Chondrocyte (in vitro differentiated cells): ENCODE measurements around the gene S100A7A. TPM values are rescaled to one million over a fixed set of nuclear protein-coding genes. Genes with fewer than 3 reads are reported as not detected.

Source experiments
- DNase-seq: peaks from one replicate; pipeline ENCODE4 v3.0.0; 2021; ENCODE audit warnings: mixed read lengths, low spot score
- H3K27ac Mint-ChIP-seq: one replicate; pipeline ENCODE4 v1.8.0; 2021; ENCODE audit warnings: mild to moderate bottlenecking, moderate library complexity, mixed read lengths; ENCODE audit not compliant: unreplicated experiment
- H3K27me3 Mint-ChIP-seq: 2 replicates; pipeline ENCODE4 v1.8.0; 2021; ENCODE audit warnings: low read depth, mixed read lengths
- H3K36me3 Mint-ChIP-seq: 2 replicates; pipeline ENCODE4 v1.8.0; 2021; ENCODE audit warnings: low read depth, mixed read lengths
- H3K4me1 Mint-ChIP-seq: 2 replicates; pipeline ENCODE4 v1.8.0; 2021; ENCODE audit warnings: low read depth, mild to moderate bottlenecking, mixed read lengths
- H3K4me3 Mint-ChIP-seq: one replicate; pipeline ENCODE4 v1.8.0; 2021; ENCODE audit warnings: mild to moderate bottlenecking, moderate library complexity, mixed read lengths; ENCODE audit not compliant: unreplicated experiment
- H3K9me3 Mint-ChIP-seq: 2 replicates; pipeline ENCODE4 v1.8.0; 2021; ENCODE audit warnings: low read depth, mixed read lengths
- CTCF ChIP-seq: fragments of 200-600 bp; sonication (generic); IDR thresholded peaks from 2 replicates; pipeline ENCODE4 v1.5.0; 2021; ENCODE audit warnings: antibody characterized with exemption, mild to moderate bottlenecking, moderate library complexity
- long read RNA-seq: library from polyadenylated mRNA; stranded (forward); transcript quantifications from one replicate; pipeline ENCODE4 v2.0.0, GENCODE V29; 2021
- total RNA-seq: library from RNA; stranded (reverse); gene quantifications from 3 replicates; pipeline ENCODE4 v1.2.1, GENCODE V29; 2021

Gene S100A7A
- total RNA-seq = not detected in 3 replicates
- long read RNA-seq = 0 reads

DNA sequence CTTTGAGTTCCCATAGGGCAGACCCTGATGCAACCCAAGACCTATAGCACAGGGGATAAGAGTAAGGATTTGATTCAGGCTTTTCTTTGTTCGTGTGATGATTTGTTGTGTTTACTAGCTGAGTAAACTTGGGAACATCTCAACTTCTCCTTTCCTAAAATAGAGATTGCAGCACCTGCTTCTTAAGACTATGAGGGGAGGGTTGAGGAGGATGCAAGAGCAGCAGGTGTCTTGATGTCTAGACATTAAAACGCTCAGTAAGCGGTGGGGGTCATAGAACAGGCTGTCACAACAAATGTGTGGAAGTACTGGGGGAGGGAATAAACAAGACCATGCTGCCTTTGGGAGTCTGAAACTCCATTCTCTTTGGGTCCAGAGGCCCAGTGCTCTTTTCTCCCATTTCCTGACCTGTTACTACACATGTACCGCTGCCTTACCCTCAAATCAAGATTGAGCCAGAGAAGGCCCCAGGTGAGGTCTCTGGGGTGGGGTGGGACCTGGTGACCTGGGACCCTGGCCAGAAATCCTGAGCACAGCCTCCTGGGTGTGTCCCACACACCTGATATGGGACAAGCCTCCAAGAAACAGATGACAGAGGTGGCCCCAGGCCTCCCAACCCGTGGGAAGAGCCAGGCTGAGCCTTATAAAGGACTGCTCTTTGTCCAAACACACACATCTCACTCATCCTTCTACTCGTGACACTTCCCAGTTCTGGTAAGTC is at the start of gene S100A7A:
TSS of gene S100A7A (plus strand) at position 671 of the 721 bp plus-strand sequence. CDS start 1,563 bp downstream, outside the sequence.
- Mint-ChIP-seq H3K4me1 (no peaks in the 10 kb centered on the region), H3K36me3 (no peaks in the 10 kb centered on the region), H3K27ac (no peak within 1 kb of the TSS), H3K9me3 (peaks cover 15% of the 10 kb centered on the region), H3K27me3 (peaks cover 17% of the 10 kb centered on the region), H3K4me3 (no peak within 1 kb of the TSS)
- DNase-seq = no peak
- no peak for TF ChIP-seq CTCF

- Mint-ChIP-seq H3K36me3 (no peaks in the 10 kb centered on the region), H3K4me1 (no peaks in the 10 kb centered on the region), H3K27me3 (peaks cover 38% of the 10 kb centered on the region), H3K4me3 (no peak overlapping the region), H3K9me3 (no peaks in the 10 kb centered on the region), H3K27ac (no peak overlapping the region)
- no peak for TF ChIP-seq CTCF
- no peak for DNase-seq
These were observed 49.2 kb upstream of the S100A7A start for GRCh38 chr1:153367090-153367489.

- no peaks in the 10 kb centered on the region for H3K9me3 Mint-ChIP-seq
- no peaks in the 10 kb centered on the region for H3K4me1 Mint-ChIP-seq
- no peak for TF ChIP-seq CTCF
- H3K36me3 Mint-ChIP-seq = no peaks in the 10 kb centered on the region
- no peak for DNase-seq
- H3K4me3 Mint-ChIP-seq = no peak overlapping the region
- H3K27me3 Mint-ChIP-seq = peaks cover 31% of the 10 kb centered on the region
- no peak overlapping the region for H3K27ac Mint-ChIP-seq
These were observed 47.8 kb upstream of the S100A7A start for GRCh38 chr1:153368495-153368894.

DNA sequence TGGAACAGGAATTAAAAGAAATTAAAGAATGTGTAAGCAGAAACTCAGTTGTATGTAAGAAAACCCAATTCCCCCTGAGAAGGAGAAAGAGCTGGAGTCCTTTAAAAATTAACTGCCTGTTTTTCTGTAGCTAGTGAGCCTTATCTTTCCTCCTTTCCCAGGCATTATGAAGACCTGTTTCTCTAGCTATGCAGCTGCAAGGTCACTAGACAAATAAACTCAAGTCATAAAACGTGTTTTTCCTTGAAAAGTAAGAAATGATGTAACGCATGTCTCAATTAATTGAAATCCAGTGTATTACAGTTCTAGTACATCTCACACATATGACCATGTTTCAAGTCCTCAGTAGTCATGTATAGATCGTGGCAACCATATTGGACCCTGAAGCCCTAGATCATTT is 46.2 kb upstream of the S100A7A start:
- TF ChIP-seq CTCF = no peak
- H3K4me3 Mint-ChIP-seq = no peak overlapping the region
- no peaks in the 10 kb centered on the region for H3K9me3 Mint-ChIP-seq
- no peaks in the 10 kb centered on the region for H3K4me1 Mint-ChIP-seq
- DNase-seq = no peak
- H3K27ac Mint-ChIP-seq = no peak overlapping the region
- H3K27me3 Mint-ChIP-seq = peaks cover 20% of the 10 kb centered on the region
- H3K36me3 Mint-ChIP-seq = no peaks in the 10 kb centered on the region

- no peaks in the 10 kb centered on the region for H3K4me1 Mint-ChIP-seq
- no peaks in the 10 kb centered on the region for H3K36me3 Mint-ChIP-seq
- no peaks in the 10 kb centered on the region for H3K9me3 Mint-ChIP-seq
- peaks cover 12% of the 10 kb centered on the region for H3K27me3 Mint-ChIP-seq
- no peak overlapping the region for H3K4me3 Mint-ChIP-seq
- H3K27ac Mint-ChIP-seq = no peak overlapping the region
- no peak for TF ChIP-seq CTCF
- DNase-seq = no peak
These were observed 45.1 kb upstream of the S100A7A start for GRCh38 chr1:153371231-153371630.
